GM12873 (cell line): ENCODE data around the gene TOM1L2.

Source experiments
- CTCF ChIP-seq: IDR thresholded peaks from 2 replicates; pipeline ENCODE4 v1.5.1; 2012; ENCODE audit warnings: low read depth, mild to moderate bottlenecking, moderate library complexity, low read length, control low read depth; ENCODE audit not compliant: insufficient read depth; ENCODE audit errors: missing control alignments

Gene TOM1L2

GRCh38 chr17:17846645-17847044, 125.6 kb downstream of the TOM1L2 start:
- no peak for TF ChIP-seq CTCF

DNA sequence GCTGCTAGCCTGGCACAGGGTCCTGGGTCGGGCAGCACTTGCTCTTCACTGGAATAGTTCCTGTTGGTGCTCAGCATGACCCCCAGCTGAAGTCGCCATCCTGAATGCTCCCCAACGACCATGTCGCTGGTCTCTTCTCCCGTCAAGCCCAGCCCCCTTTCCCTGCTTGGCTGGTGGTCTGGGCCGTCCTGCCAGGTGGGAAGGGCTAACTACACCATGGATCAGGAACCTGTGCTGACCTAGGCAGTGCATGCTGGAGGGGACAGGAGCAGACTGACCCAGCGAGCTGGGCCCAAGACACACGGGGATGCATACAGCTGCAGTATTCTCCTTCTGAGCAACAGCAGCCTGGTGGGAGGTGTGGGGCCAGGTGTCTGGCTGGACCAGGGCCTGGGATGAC, 126.2 kb downstream of the TOM1L2 start:
- TF ChIP-seq CTCF = no peak

- no peak for TF ChIP-seq CTCF
Measured at GRCh38 chr17:17845046-17845775, 127.0 kb downstream of the TOM1L2 start.

- TF ChIP-seq CTCF = no peak
Measured at GRCh38 chr17:17844500-17844899, 127.7 kb downstream of the TOM1L2 start.

GRCh38 chr17:17844079-17844478, 128.1 kb downstream of the TOM1L2 start:
- no peak for TF ChIP-seq CTCF

GRCh38 chr17:17843096-17843495, 129.1 kb downstream of the TOM1L2 start:
- TF ChIP-seq CTCF = no peak

- no peak for TF ChIP-seq CTCF
Measured at GRCh38 chr17:17842111-17842876, 129.9 kb downstream of the TOM1L2 start.
